HL-60 (cell line): ENCODE data around the gene MAGI2.

Experiments used
- DNase-seq, 2 experiments: peaks; one replicate each; pipeline ENCODE4 v3.0.0-alpha.2; 2010 to 2020; ENCODE audit warnings: low read depth in 1 of 2, low spot score in 1 of 2
- H3K27ac ChIP-seq: fragments of 250-450 bp; sonication (Bioruptor Pico); replicated peaks from 2 replicates; pipeline ENCODE4 v1.5.1; 2020; ENCODE audit warnings: mild to moderate bottlenecking, moderate library complexity
- H3K27me3 ChIP-seq: fragments of 250-450 bp; sonication (Bioruptor Pico); 2 replicates; pipeline ENCODE4 v1.5.1; 2021; ENCODE audit warnings: mild to moderate bottlenecking, moderate library complexity; ENCODE audit not compliant: insufficient read depth, poor library complexity, severe bottlenecking
- H3K4me3 ChIP-seq: replicated peaks from 2 replicates; pipeline ENCODE4 v1.5.1; 2011; ENCODE audit warnings: mild to moderate bottlenecking, control low read depth, low read length; ENCODE audit not compliant: insufficient read depth
- GABPA ChIP-seq: IDR thresholded peaks from 2 replicates; pipeline ENCODE4 v1.6.1; 2012; ENCODE audit warnings: low read depth
- POLR2AphosphoS5 ChIP-seq: IDR thresholded peaks from 2 replicates; pipeline ENCODE4 v1.6.1; 2012; ENCODE audit warnings: low read depth
- SPI1 ChIP-seq: IDR thresholded peaks from 2 replicates; pipeline ENCODE4 v1.6.1; 2012; ENCODE audit warnings: low read depth, mild to moderate bottlenecking, borderline replicate concordance
- TF ChIP-seq, protein P1 (sequence below): IDR thresholded peaks from 2 replicates; pipeline ENCODE4 v1.6.1; 2012; ENCODE audit warnings: low read depth; ENCODE audit not compliant: insufficient replicate concordance
- TF ChIP-seq, protein P2 (sequence below): IDR thresholded peaks from one replicate; pipeline ENCODE4 v1.5.1; 2011; ENCODE audit warnings: low read length, control low read depth, inconsistent platforms; ENCODE audit not compliant: insufficient read depth

Gene MAGI2

DNA sequence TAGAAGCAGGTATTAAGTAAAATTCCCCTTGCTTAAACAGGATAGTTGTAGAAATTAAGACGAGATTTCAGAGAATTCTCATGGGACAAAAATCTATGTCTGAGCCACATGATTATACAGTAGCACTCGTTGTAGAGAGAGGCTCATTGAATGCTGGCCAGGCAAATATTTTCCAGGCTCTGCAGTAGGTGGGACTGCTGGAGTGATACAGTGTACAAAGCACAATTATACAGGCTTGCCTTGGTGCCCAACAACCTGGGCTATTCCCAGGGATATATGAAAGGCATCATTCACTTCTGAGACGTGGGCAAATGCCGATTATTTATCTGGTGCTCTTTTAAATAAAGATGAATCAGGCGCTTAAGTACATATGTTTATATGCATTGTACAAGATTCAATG, 1274.3 kb downstream of the MAGI2 start:
- H3K4me3 ChIP-seq, result no peak overlapping the region
- no peak for TF ChIP-seq SPI1
- no peak for DNase-seq
- H3K27me3 ChIP-seq, result no peaks in the 10 kb centered on the region
- H3K27ac ChIP-seq, result no peak overlapping the region

DNA sequence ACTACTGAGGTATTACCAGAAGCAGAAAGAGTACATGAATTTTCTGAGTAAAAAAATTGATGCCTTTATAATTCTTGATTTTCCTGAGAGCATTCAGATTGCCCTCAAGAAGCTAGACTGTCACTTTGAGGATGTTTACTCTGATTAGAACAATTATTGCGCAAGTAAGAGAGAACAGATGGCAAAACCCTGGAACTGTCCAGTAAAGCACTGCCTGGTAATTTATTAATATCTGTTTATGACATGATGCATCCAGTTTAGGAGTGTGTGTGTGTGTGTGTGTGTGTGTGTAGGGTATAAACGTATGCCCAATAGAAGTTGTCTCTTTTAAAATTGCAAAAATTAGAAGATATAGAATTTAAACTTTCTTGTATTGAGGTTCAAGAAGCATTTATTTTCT, 1275.1 kb downstream of the MAGI2 start:
- H3K4me3 ChIP-seq, result no peak overlapping the region
- no peak for DNase-seq
- H3K27me3 ChIP-seq, result no peaks in the 10 kb centered on the region
- TF ChIP-seq SPI1 (no peak), POLR2AphosphoS5 (no peak), GABPA (no peak)
- TF ChIP-seq, protein P1, sequence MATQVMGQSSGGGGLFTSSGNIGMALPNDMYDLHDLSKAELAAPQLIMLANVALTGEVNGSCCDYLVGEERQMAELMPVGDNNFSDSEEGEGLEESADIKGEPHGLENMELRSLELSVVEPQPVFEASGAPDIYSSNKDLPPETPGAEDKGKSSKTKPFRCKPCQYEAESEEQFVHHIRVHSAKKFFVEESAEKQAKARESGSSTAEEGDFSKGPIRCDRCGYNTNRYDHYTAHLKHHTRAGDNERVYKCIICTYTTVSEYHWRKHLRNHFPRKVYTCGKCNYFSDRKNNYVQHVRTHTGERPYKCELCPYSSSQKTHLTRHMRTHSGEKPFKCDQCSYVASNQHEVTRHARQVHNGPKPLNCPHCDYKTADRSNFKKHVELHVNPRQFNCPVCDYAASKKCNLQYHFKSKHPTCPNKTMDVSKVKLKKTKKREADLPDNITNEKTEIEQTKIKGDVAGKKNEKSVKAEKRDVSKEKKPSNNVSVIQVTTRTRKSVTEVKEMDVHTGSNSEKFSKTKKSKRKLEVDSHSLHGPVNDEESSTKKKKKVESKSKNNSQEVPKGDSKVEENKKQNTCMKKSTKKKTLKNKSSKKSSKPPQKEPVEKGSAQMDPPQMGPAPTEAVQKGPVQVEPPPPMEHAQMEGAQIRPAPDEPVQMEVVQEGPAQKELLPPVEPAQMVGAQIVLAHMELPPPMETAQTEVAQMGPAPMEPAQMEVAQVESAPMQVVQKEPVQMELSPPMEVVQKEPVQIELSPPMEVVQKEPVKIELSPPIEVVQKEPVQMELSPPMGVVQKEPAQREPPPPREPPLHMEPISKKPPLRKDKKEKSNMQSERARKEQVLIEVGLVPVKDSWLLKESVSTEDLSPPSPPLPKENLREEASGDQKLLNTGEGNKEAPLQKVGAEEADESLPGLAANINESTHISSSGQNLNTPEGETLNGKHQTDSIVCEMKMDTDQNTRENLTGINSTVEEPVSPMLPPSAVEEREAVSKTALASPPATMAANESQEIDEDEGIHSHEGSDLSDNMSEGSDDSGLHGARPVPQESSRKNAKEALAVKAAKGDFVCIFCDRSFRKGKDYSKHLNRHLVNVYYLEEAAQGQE, result no peak
- TF ChIP-seq, protein P2, sequence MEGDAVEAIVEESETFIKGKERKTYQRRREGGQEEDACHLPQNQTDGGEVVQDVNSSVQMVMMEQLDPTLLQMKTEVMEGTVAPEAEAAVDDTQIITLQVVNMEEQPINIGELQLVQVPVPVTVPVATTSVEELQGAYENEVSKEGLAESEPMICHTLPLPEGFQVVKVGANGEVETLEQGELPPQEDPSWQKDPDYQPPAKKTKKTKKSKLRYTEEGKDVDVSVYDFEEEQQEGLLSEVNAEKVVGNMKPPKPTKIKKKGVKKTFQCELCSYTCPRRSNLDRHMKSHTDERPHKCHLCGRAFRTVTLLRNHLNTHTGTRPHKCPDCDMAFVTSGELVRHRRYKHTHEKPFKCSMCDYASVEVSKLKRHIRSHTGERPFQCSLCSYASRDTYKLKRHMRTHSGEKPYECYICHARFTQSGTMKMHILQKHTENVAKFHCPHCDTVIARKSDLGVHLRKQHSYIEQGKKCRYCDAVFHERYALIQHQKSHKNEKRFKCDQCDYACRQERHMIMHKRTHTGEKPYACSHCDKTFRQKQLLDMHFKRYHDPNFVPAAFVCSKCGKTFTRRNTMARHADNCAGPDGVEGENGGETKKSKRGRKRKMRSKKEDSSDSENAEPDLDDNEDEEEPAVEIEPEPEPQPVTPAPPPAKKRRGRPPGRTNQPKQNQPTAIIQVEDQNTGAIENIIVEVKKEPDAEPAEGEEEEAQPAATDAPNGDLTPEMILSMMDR, result no peak
- H3K27ac ChIP-seq, result no peak overlapping the region

DNA sequence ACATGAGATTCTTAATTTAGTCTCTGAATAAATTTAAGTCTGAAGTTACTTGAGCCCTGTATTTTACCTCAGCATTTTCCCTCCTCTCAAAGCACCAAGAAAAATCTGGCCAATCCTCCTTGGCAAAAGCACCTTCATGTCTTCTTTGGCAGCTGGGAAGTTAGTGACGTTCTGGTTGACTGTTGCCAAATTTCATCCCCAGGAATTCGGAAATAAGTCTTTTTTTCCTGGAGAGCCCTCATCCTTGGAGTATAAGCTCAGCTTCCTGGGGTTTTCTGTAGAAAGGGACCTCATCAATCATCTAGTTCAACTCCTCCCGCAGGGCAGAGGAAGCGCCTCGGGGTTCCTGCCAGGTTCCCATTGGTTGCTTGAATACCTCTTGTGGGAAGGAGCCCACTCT, 1277.3 kb downstream of the MAGI2 start:
- TF ChIP-seq POLR2AphosphoS5 (no peak), GABPA (no peak), SPI1 (no peak)
- TF ChIP-seq, protein P1, result no peak
- TF ChIP-seq, protein P2, result no peak
- no peak overlapping the region for H3K4me3 ChIP-seq
- no peak for DNase-seq
- no peaks in the 10 kb centered on the region for H3K27me3 ChIP-seq
- H3K27ac ChIP-seq, result no peak overlapping the region

DNA sequence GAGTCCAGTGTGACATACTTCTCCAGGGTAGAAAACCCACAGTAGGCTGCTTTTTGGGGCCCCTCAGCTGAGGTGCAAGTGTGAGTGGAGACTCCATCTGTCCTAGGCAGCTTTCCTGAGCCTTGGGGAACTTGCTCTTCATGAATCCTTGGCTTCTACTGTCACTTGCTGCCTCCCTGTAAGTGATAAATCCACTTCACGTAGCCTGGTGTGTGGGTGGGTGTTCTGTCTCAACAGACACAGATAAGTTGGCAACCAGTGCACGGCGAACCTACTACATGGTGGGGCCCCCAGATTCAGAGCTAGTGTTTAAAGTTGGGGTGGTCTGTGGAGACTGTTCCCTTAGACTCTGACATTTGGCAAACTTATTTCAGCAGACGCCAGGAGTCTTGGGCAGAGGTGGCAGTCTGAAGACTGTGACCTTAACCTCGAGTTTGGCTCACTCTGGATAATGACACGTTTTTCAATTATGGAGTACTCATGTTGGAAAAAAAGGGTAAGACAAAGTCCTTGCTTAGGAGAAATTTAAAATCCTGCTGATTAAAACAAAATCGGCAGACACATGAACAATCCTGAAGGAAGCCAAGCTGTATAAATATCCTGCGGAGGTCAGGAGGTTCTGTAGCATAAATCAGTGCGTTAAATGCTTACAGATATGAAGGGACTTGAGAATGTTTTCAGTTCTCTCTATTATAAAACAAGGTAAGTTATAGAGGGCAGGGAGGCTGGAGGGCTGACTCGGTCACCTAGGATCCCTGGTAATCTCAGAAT, 1278.0 kb downstream of the MAGI2 start:
- TF ChIP-seq POLR2AphosphoS5, result no peak
- TF ChIP-seq SPI1, result no peak
- TF ChIP-seq, protein P2, result no peak
- TF ChIP-seq, protein P1, result no peak
- no peak for TF ChIP-seq GABPA
- Histone ChIP-seq H3K27ac (no peak overlapping the region), H3K27me3 (no peaks in the 10 kb centered on the region), H3K4me3 (no peak overlapping the region)
- no peak for DNase-seq
